IMR-90 (cell line): ENCODE results near the gene TCP1. TPM values are rescaled to one million over a fixed set of nuclear protein-coding genes. Genes with fewer than 3 reads are reported as not detected.

Source experiments
- ATAC-seq: fragments of 200-7000 bp; cut with Tn5 transposase; 2 replicates; pipeline ENCODE4 v1.9.1; 2020; ENCODE audit warnings: low read depth, mild to moderate bottlenecking, moderate library complexity
- BruUV-seq: library from RNA; stranded (reverse); fragments of 400-500 nt; replicated peaks from 2 replicates; lab custom pipeline; 2021; lab: Mats Ljungman, UMichigan
- CTCF ChIA-PET: fragments of 300-600 bp; formaldehyde crosslinking; extraction: SDS; loops from one replicate; lab custom pipeline; 2021; ENCODE audit warnings: antibody characterized with exemption; lab: Yijun Ruan, JAX
- POLR2A ChIA-PET: fragments of 300-600 bp; sonication (Branson Sonifier 250); formaldehyde crosslinking; loops from one replicate; lab custom pipeline; 2022; ENCODE audit warnings: antibody characterized with exemption; ENCODE audit not compliant: unreplicated experiment; lab: Charles Lee
- DNase-seq: peaks from one replicate; pipeline ENCODE4 v3.0.0; 2013
- H2AFZ ChIP-seq: replicated peaks from 2 replicates; pipeline ENCODE3; 2013; ENCODE audit warnings: low read length, mild to moderate bottlenecking; ENCODE audit not compliant: poor library complexity
- H2AK5ac ChIP-seq: 2 replicates; pipeline ENCODE4 v1.6.1; 2013; ENCODE audit warnings: low read depth, low read length, inconsistent platforms
- H2AK9ac ChIP-seq: replicated peaks from 2 replicates; pipeline ENCODE3; 2013; ENCODE audit warnings: mild to moderate bottlenecking, low read depth, low read length, moderate library complexity; ENCODE audit not compliant: poor library complexity
- H2BK120ac ChIP-seq: 2 replicates; pipeline ENCODE4 v1.6.1; 2013; ENCODE audit warnings: low read depth, low read length, inconsistent platforms
- H2BK15ac ChIP-seq: 3 replicates; pipeline ENCODE4 v1.6.1; 2013; ENCODE audit warnings: low read depth, low read length, inconsistent platforms
- H2BK20ac ChIP-seq: 2 replicates; pipeline ENCODE4 v1.6.1; 2013; ENCODE audit warnings: low read depth, mild to moderate bottlenecking, inconsistent platforms, low read length, moderate library complexity
- H2BK5ac ChIP-seq: 2 replicates; pipeline ENCODE4 v1.6.1; 2013; ENCODE audit warnings: mild to moderate bottlenecking, low read depth, low read length, inconsistent platforms; ENCODE audit not compliant: poor library complexity, severe bottlenecking
- H3K14ac ChIP-seq: replicated peaks from 2 replicates; pipeline ENCODE4 v1.6.1; 2013; ENCODE audit warnings: low read depth, low read length, inconsistent platforms
- H3K18ac ChIP-seq: 2 replicates; pipeline ENCODE4 v1.6.1; 2013; ENCODE audit warnings: low read depth, low read length, control low read depth
- H3K23ac ChIP-seq: 2 replicates; pipeline ENCODE4 v1.6.1; 2013; ENCODE audit warnings: low read depth, low read length, inconsistent platforms
- H3K27ac ChIP-seq: 2 replicates; pipeline ENCODE4 v1.5.1; 2013; ENCODE audit warnings: mild to moderate bottlenecking, control low read depth, low read length; ENCODE audit not compliant: insufficient read depth
- H3K27me3 ChIP-seq: 2 replicates; pipeline ENCODE4 v1.6.1; 2013; ENCODE audit warnings: low read length; ENCODE audit not compliant: control insufficient read depth, insufficient read depth
- H3K36me3 ChIP-seq: 2 replicates; pipeline ENCODE4 v1.6.1; 2013; ENCODE audit warnings: low read length, mixed read lengths; ENCODE audit not compliant: control insufficient read depth, insufficient read depth
- H3K4ac ChIP-seq: 2 replicates; pipeline ENCODE4 v1.6.1; 2013; ENCODE audit warnings: low read depth, low read length, inconsistent platforms
- H3K4me1 ChIP-seq: 2 replicates; pipeline ENCODE4 v1.6.1; 2013; ENCODE audit warnings: low read length, mixed read lengths; ENCODE audit not compliant: control insufficient read depth, insufficient read depth
- H3K4me2 ChIP-seq: 2 replicates; pipeline ENCODE4 v1.6.1; 2013; ENCODE audit warnings: low read depth, mild to moderate bottlenecking, control low read depth, low read length, moderate library complexity
- H3K4me3 ChIP-seq: 2 replicates; pipeline ENCODE4 v1.5.1; 2013; ENCODE audit warnings: low read depth, mild to moderate bottlenecking, control low read depth, low read length, moderate library complexity; ENCODE audit not compliant: insufficient read depth
- H3K56ac ChIP-seq: 2 replicates; pipeline ENCODE4 v1.6.1; 2013; ENCODE audit warnings: low read length, inconsistent platforms; ENCODE audit not compliant: insufficient read depth; ENCODE audit errors: extremely low read depth
- H3K79me1 ChIP-seq, 2 experiments: 2 replicates each; pipeline ENCODE4 v1.6.1; 2013; ENCODE audit warnings: low read length in 2 of 2, inconsistent platforms in 1 of 2, low read depth in 1 of 2
- H3K9ac ChIP-seq: 2 replicates; pipeline ENCODE4 v1.6.1; 2013; ENCODE audit warnings: low read depth, low read length, control low read depth
- H3K9me1 ChIP-seq: 2 replicates; pipeline ENCODE4 v1.6.1; 2013; ENCODE audit warnings: low read length, inconsistent platforms; ENCODE audit not compliant: insufficient read depth
- H3K9me3 ChIP-seq: 2 replicates; pipeline ENCODE4 v1.6.1; 2013; ENCODE audit warnings: low read length; ENCODE audit not compliant: control insufficient read depth, insufficient read depth
- H4K20me1 ChIP-seq: 2 replicates; pipeline ENCODE4 v1.6.1; 2013; ENCODE audit warnings: low read length, inconsistent platforms; ENCODE audit not compliant: insufficient read depth
- H4K5ac ChIP-seq: 2 replicates; pipeline ENCODE4 v1.6.1; 2013; ENCODE audit warnings: mild to moderate bottlenecking, low read depth, low read length, control low read depth
- H4K8ac ChIP-seq, 2 experiments: 2 replicates each; pipeline ENCODE4 v1.6.1; 2013; ENCODE audit warnings: low read depth in 2 of 2, low read length in 2 of 2, control low read depth in 1 of 2, inconsistent platforms in 1 of 2
- H4K91ac ChIP-seq: 2 replicates; pipeline ENCODE4 v1.6.1; 2013; ENCODE audit warnings: low read depth, low read length, inconsistent platforms; ENCODE audit not compliant: insufficient read depth
- RAD21 ChIP-seq: IDR thresholded peaks from 2 replicates; pipeline ENCODE4 v1.6.1; 2012; ENCODE audit warnings: low read length, improper control_type of control experiment
- WGBS, 2 experiments: methylation state at CpG; one replicate each; pipeline versions ENCODE4 v1.1.5 to v1.1.7; 2013; ENCODE audit warnings: missing lambda C conversion rate in 2 of 2; ENCODE audit not compliant: insufficient read length in 1 of 2; ENCODE audit errors: extremely low coverage in 2 of 2; 5-methylcytosine and 5-hydroxymethylcytosine counted together
- dilution Hi-C: fragments of 300-500 bp; cut with HindIII; formaldehyde crosslinking; loops from one replicate; pipeline ENCODE4 v1.14.3; 2018; ENCODE audit warnings: low sequenced_read_pairs; ENCODE audit not compliant: unreplicated experiment
- in situ Hi-C: fragments of 300-500 bp; cut with MboI; formaldehyde crosslinking; loops from 3 replicates; pipeline ENCODE4 v1.14.3; 2019; ENCODE audit warnings: low sequenced_read_pairs, inconsistent platforms, mixed read lengths
- intact Hi-C: fragments of 100-400 bp; cut with micrococcal nuclease; formaldehyde crosslinking; loops from 2 replicates; pipeline ENCODE4 v1.10.0; 2022
- polyA plus RNA-seq, 3 experiments: library from polyadenylated mRNA; depleted of rRNA; stranded (reverse); fragments of >200 nt; gene quantifications; 2 replicates each; pipeline ENCODE4 v1.2.3, GENCODE V29; 2012; ENCODE audit warnings: low replicate concordance in 1 of 3
- total RNA-seq: library from RNA; depleted of rRNA; stranded (reverse); fragments of >200 nt; gene quantifications from 2 replicates; pipeline ENCODE4 v1.2.3, GENCODE V29; 2012

The TCP1 gene
- total and polyA plus RNA-seq, 2 of the 4 experiments (the other 2 are of a cell fraction): 119 to 576 TPM

DNA sequence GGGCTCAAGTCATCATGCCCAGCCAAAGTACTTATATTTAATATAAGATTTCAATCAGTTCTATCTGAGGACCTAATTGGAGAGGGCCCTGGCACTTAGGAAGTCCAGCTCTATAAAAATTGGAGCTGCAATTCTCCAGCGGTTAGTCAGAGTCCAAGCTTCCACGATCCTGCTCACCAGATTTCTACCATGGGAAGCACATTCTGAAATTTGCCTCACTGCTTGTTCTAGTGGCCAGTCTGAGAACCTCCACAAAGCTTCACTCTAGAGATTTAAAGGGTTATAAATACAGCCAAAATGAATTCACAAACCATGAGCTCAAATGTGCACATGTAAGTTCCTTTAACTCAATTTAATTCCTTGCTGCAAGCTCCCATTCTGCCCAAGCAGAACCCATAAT lies 44.2 kb upstream of the TCP1 start:
- Histone ChIP-seq H3K4me2 (no peak overlapping the region), H3K9me3 (no peaks in the 10 kb centered on the region), H3K27me3 (no peaks in the 10 kb centered on the region; the same call in 1 of the 2 replicates), H3K23ac (no peak overlapping the region), H4K8ac (no peak overlapping the region), H2BK20ac (no peak overlapping the region), H3K14ac (no peak overlapping the region), H3K36me3 (no peaks in the 10 kb centered on the region), H2AK5ac (no peak overlapping the region), H2BK15ac (no peak overlapping the region), H2BK5ac (no peak overlapping the region), H2AK9ac (no peak overlapping the region), H2AFZ (no peak overlapping the region), H3K9me1 (peaks cover 6% of the 10 kb centered on the region; the same call in 1 of the 2 replicates), H3K4ac (no peak overlapping the region), H3K9ac (no peak overlapping the region), H2BK120ac (no peak overlapping the region), H3K27ac (no peak overlapping the region), H3K4me3 (no peak overlapping the region), H3K56ac (no peak overlapping the region), H3K18ac (no peak overlapping the region), H3K4me1 (no peaks in the 10 kb centered on the region), H4K91ac (no peak overlapping the region), H3K79me1 (no peaks in the 10 kb centered on the region), H4K5ac (no peak overlapping the region), H4K20me1 (no peaks in the 10 kb centered on the region)
- CTCF ChIA-PET: interaction anchor here (0.7 kb wide), 1 partner anchor 142 kb away, joined by 3 read pairs; no protein-coding TSS in a partner anchor
- TF ChIP-seq RAD21: no peak
- in situ Hi-C loops (no loop called here), dilution Hi-C loops (no loop called here), intact Hi-C loops (no loop called here)
- DNase-seq: peak; percentile 37
- POLR2A ChIA-PET: no interaction called here
- WGBS, 2 experiments: no CpG with 5 or more reads among the region's 2 CpGs
- BruUV-seq: no TSS peak
- peak; percentile 40 for ATAC-seq
